Breast epithelium (tissue), 3 donors: ENCODE results near the gene CCDC116.

Experiments used
- CTCF ChIP-seq, 3 donors: fragments of 450-650 bp; IDR thresholded peaks; one replicate each; pipeline ENCODE4 v1.5.1; 2016 to 2017; ENCODE audit warnings: antibody characterized with exemption in 3 of 3, mild to moderate bottlenecking in 3 of 3, moderate library complexity in 3 of 3
- POLR2A ChIP-seq: fragments of 450-650 bp; IDR thresholded peaks from one replicate; pipeline ENCODE4 v1.6.1; 2016; ENCODE audit warnings: antibody characterized with exemption, mild to moderate bottlenecking, moderate library complexity
- POLR2AphosphoS5 ChIP-seq, 3 donors: sonication (generic); formaldehyde crosslinking; IDR thresholded peaks; one replicate each; pipeline ENCODE4 v1.6.1; 2017; ENCODE audit warnings: antibody characterized with exemption in 3 of 3

GRCh38 chr22:21594865-21595452 lies 37.6 kb upstream of the CCDC116 start:
- TF ChIP-seq CTCF (IDR thresholded peaks at IDR 0.05) (no peak), POLR2A (no peak), POLR2AphosphoS5 (IDR thresholded peaks at IDR 0.05) (no peak)
